B cell (primary cell): ENCODE measurements around the gene ST3GAL3. TPM values are rescaled to one million over a fixed set of nuclear protein-coding genes. Genes with fewer than 3 reads are reported as not detected.

Experiments
- ATAC-seq: fragments of 200-7000 bp; cut with Tn5 transposase; one replicate; pipeline ENCODE4 v1.10.0; 2021; ENCODE audit warnings: low read depth, mild to moderate bottlenecking, moderate number of reproducible peaks, moderate library complexity
- CTCF ChIA-PET: fragments of 350-600 bp; sonication (Branson Sonifier 250); formaldehyde crosslinking; loops from one replicate; lab custom pipeline; 2021; ENCODE audit warnings: antibody characterized with exemption, inconsistent platforms; lab: Charles Lee
- POLR2A ChIA-PET: fragments of 350-600 bp; sonication (Branson Sonifier 250); formaldehyde crosslinking; loops from one replicate; lab custom pipeline; 2021; ENCODE audit warnings: antibody characterized with exemption; lab: Charles Lee
- DNase-seq: peaks from one replicate; pipeline ENCODE4 v3.0.0; 2013
- H2AFZ ChIP-seq: 2 replicates; pipeline ENCODE4 v1.6.1; 2012; ENCODE audit warnings: mild to moderate bottlenecking, low read depth, low read length; ENCODE audit not compliant: insufficient read depth, poor library complexity, severe bottlenecking
- H3K27ac ChIP-seq, 2 donors: 1 replicate in 1 of 2; 2 replicates in 1 of 2; pipeline ENCODE4 v1.5.1; 2012 to 2013; ENCODE audit warnings: low read length in 2 of 2, mild to moderate bottlenecking in 2 of 2, moderate library complexity in 1 of 2
- H3K27me3 ChIP-seq, 4 experiments: fragments of 200-600 bp in 1 of 4; sonication (generic) in 1 of 4; replicated peaks in 1 of 4; 1 replicate in 2 of 4; 2 replicates in 2 of 4; pipeline versions ENCODE4 v1.6.1 to v1.7.0; 2013 to 2016; ENCODE audit warnings: low read length in 3 of 4, mild to moderate bottlenecking in 2 of 4, mixed read lengths in 1 of 4, moderate library complexity in 1 of 4; ENCODE audit not compliant: insufficient read depth in 4 of 4, control insufficient read depth in 3 of 4; ENCODE audit errors: control extremely low read depth in 1 of 4
- H3K36me3 ChIP-seq, 2 experiments: replicated peaks in 1 of 2; 1 replicate in 1 of 2; 2 replicates in 1 of 2; pipeline versions ENCODE4 v1.6.1 to v1.7.1; 2013; ENCODE audit warnings: low read length in 1 of 2; ENCODE audit not compliant: insufficient read depth in 2 of 2, control insufficient read depth in 1 of 2; ENCODE audit errors: control extremely low read depth in 1 of 2, extremely low read depth in 1 of 2
- H3K4me1 ChIP-seq, 2 donors: fragments of 200-600 bp in 1 of 2; sonication (generic) in 1 of 2; 1 replicate in 1 of 2; 2 replicates in 1 of 2; pipeline versions ENCODE4 v1.5.1 to v1.6.1; 2013 to 2017; ENCODE audit warnings: low read length in 2 of 2; ENCODE audit not compliant: control insufficient read depth in 2 of 2, insufficient read depth in 2 of 2
- H3K4me2 ChIP-seq: replicated peaks from 2 replicates; pipeline ENCODE3; 2012; ENCODE audit warnings: mild to moderate bottlenecking, low read depth, low read length; ENCODE audit not compliant: poor library complexity, severe bottlenecking
- H3K4me3 ChIP-seq, 5 experiments: fragments of 200-600 bp in 1 of 5; sonication (generic) in 1 of 5; 1 replicate in 3 of 5; 2 replicates in 2 of 5; pipeline versions ENCODE4 v1.5.1 to v1.7.0; 2011 to 2016; ENCODE audit warnings: low read length in 4 of 5, mild to moderate bottlenecking in 4 of 5, low read depth in 2 of 5, control low read depth in 1 of 5, moderate library complexity in 1 of 5; ENCODE audit not compliant: insufficient read depth in 1 of 5; ENCODE audit errors: control extremely low read depth in 1 of 5, extremely low read depth in 1 of 5
- H3K79me2 ChIP-seq: fragments of 200-600 bp; sonication (generic); one replicate; pipeline ENCODE4 v1.6.0; 2016; ENCODE audit warnings: low read length; ENCODE audit not compliant: control insufficient read depth, insufficient read depth
- H3K9ac ChIP-seq: fragments of 200-600 bp; sonication (generic); 2 replicates; pipeline ENCODE4 v1.6.1; 2017; ENCODE audit warnings: mild to moderate bottlenecking, low read length, moderate library complexity
- H3K9me3 ChIP-seq, 3 donors: one replicate each; pipeline versions ENCODE4 v1.6.1 to v1.7.1; 2013; ENCODE audit warnings: low read length in 2 of 3; ENCODE audit not compliant: control insufficient read depth in 2 of 3, insufficient read depth in 1 of 3; ENCODE audit errors: control extremely low read depth in 1 of 3
- H4K20me1 ChIP-seq: 2 replicates; pipeline ENCODE4 v1.6.0; 2012; ENCODE audit warnings: mild to moderate bottlenecking, low read length; ENCODE audit not compliant: insufficient read depth, control insufficient read depth, poor library complexity, severe bottlenecking
- H3K27ac Mint-ChIP-seq: one replicate; pipeline ENCODE4 v1.8.0; 2021; ENCODE audit warnings: mixed read lengths
- H3K27me3 Mint-ChIP-seq: one replicate; pipeline ENCODE4 v1.8.0; 2021; ENCODE audit warnings: mixed read lengths
- H3K4me1 Mint-ChIP-seq: one replicate; pipeline ENCODE4 v1.8.0; 2021; ENCODE audit warnings: mixed read lengths
- H3K4me3 Mint-ChIP-seq: one replicate; pipeline ENCODE4 v1.8.0; 2021; ENCODE audit warnings: mixed read lengths
- H3K9me3 Mint-ChIP-seq: one replicate; pipeline ENCODE4 v1.8.0; 2022; ENCODE audit warnings: mixed read lengths; ENCODE audit not compliant: insufficient read depth
- EZH2 ChIP-seq: IDR thresholded peaks from 2 replicates; pipeline ENCODE4 v1.6.1; 2012; ENCODE audit warnings: borderline replicate concordance, low read depth, mild to moderate bottlenecking, moderate library complexity, low read length; ENCODE audit not compliant: insufficient read depth, poor library complexity, severe bottlenecking
- WGBS: methylation state at CpG from one replicate; pipeline ENCODE4 v1.1.5; 2013; ENCODE audit warnings: missing lambda C conversion rate; ENCODE audit not compliant: insufficient coverage; 5-methylcytosine and 5-hydroxymethylcytosine counted together
- intact Hi-C: fragments of 100-400 bp; cut with micrococcal nuclease; formaldehyde crosslinking; loops from one replicate; pipeline ENCODE4 v1.10.0; 2022
- polyA minus RNA-seq: library from RNA; depleted of rRNA, polyadenylated mRNA; stranded (reverse); fragments of >200 nt; gene quantifications from 2 replicates; pipeline ENCODE4 v1.2.3, GENCODE V29; 2012
- polyA plus RNA-seq: library from polyadenylated mRNA; depleted of rRNA; stranded (reverse); fragments of >200 nt; gene quantifications from 2 replicates; pipeline ENCODE4 v1.2.3, GENCODE V29; 2012
- total RNA-seq, 2 donors: library from RNA; stranded (reverse); fragments of 120-200 nt in 1 of 2; gene quantifications; 1 replicate in 1 of 2; 2 replicates in 1 of 2; pipeline versions ENCODE4 v1.2.3 to v1.2.4, GENCODE V29; 2013 to 2022
- TF ChIP-seq, protein P1 (sequence below): fragments of 200-600 bp; IDR thresholded peaks from one replicate; pipeline ENCODE4 v1.8.0; 2022; ENCODE audit warnings: antibody characterized with exemption, mild to moderate bottlenecking

Gene ST3GAL3, protein sequence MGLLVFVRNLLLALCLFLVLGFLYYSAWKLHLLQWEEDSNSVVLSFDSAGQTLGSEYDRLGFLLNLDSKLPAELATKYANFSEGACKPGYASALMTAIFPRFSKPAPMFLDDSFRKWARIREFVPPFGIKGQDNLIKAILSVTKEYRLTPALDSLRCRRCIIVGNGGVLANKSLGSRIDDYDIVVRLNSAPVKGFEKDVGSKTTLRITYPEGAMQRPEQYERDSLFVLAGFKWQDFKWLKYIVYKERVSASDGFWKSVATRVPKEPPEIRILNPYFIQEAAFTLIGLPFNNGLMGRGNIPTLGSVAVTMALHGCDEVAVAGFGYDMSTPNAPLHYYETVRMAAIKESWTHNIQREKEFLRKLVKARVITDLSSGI
- total RNA-seq (31.4 and 37.4 TPM in 2 replicates), polyA plus RNA-seq (14.9 and 16.8 TPM in 2 replicates), polyA minus RNA-seq (14.2 and 20.1 TPM in 2 replicates)
- 11.3 TPM for total RNA-seq (2013)

GRCh38 chr1:43707190-43708001 is at the start of gene ST3GAL3:
TSS of gene ST3GAL3 (plus strand) at chr1:43707536. CDS start at chr1:43736263, 28,727 bp downstream.
- Histone ChIP-seq H3K4me2 (peak within 1 kb of the TSS; percentile 92), H4K20me1 (no peaks in the 10 kb centered on the region), H3K9me3 (no peaks in the 10 kb centered on the region), H3K27ac (peak within 1 kb of the TSS; percentile 18 to 67), H3K4me3 (peak within 1 kb of the TSS; percentile 54 to 81 (median 73)), H3K4me1 (peaks cover 10 to 17% of the 10 kb centered on the region in 2 donors), H2AFZ (peak within 1 kb of the TSS; percentile 86), H3K27me3 (no peaks in the 10 kb centered on the region), H3K79me2 (peaks cover 32% of the 10 kb centered on the region), H3K9ac (peak within 1 kb of the TSS; percentile 88), H3K36me3 (peaks cover 4 to 21% of the 10 kb centered on the region in 2 experiments)
- Mint-ChIP-seq H3K4me1 (peaks cover 29% of the 10 kb centered on the region), H3K27me3 (no peaks in the 10 kb centered on the region), H3K27ac (peak within 1 kb of the TSS; percentile 87), H3K9me3 (no peaks in the 10 kb centered on the region), H3K4me3 (peak within 1 kb of the TSS; percentile 91)
- ChIA-PET POLR2A (interaction anchor here (0.5 to 2.4 kb wide), 3 partner anchors 57 to 340 kb away, joined by 3 to 10 read pairs (median 3); partner anchors contain the start of genes ELOVL1 and KDM4A), CTCF (interaction anchor here (0.6 to 1.5 kb wide), 5 partner anchors 56 to 911 kb away, joined by 3 to 5 read pairs (median 3); partner anchors contain the start of gene KDM4A)
- ATAC-seq (peak; percentile 96), DNase-seq (peak; percentile 92)
- intact Hi-C loops, result loop anchor here (2.0 to 10.0 kb wide), 3 partner anchors 57 to 285 kb away; partner anchors contain the start of genes ATP6V0B, B4GALT2, CCDC24 and DPH2
- no peak for TF ChIP-seq EZH2
- TF ChIP-seq, protein P1, sequence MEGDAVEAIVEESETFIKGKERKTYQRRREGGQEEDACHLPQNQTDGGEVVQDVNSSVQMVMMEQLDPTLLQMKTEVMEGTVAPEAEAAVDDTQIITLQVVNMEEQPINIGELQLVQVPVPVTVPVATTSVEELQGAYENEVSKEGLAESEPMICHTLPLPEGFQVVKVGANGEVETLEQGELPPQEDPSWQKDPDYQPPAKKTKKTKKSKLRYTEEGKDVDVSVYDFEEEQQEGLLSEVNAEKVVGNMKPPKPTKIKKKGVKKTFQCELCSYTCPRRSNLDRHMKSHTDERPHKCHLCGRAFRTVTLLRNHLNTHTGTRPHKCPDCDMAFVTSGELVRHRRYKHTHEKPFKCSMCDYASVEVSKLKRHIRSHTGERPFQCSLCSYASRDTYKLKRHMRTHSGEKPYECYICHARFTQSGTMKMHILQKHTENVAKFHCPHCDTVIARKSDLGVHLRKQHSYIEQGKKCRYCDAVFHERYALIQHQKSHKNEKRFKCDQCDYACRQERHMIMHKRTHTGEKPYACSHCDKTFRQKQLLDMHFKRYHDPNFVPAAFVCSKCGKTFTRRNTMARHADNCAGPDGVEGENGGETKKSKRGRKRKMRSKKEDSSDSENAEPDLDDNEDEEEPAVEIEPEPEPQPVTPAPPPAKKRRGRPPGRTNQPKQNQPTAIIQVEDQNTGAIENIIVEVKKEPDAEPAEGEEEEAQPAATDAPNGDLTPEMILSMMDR, result no peak
- WGBS, result under 1% methylated on average over 103 of the region's 103 CpGs
